HG03097 (cell line): ENCODE data around the gene C6orf136.

Experiments
- ATAC-seq: cut with Tn5 transposase; IDR thresholded peaks from one replicate; pipeline ENCODE4 v1.9.1; 2021; ENCODE audit not compliant: unreplicated experiment, low FRiP score

Gene C6orf136

GRCh38 chr6:30615219-30615957 lies 31.5 kb upstream of the C6orf136 start:
- ATAC-seq = no peak

GRCh38 chr6:30615958-30616810 lies 30.7 kb upstream of the C6orf136 start:
- no peak for ATAC-seq

- ATAC-seq = peak; percentile 76
Observed at GRCh38 chr6:30616811-30617564, 29.9 kb upstream of the C6orf136 start, which contains the start of gene PPP1R10. TSS of gene PPP1R10 (minus strand) at chr6:30617243. CDS start at chr6:30609944, 7,299 bp downstream.

GRCh38 chr6:30617565-30618269 lies 29.2 kb upstream of the C6orf136 start, which contains the start of gene MRPS18B:
TSS of gene MRPS18B (plus strand) at chr6:30617840. CDS start at chr6:30617866, 26 bp downstream.
- peak; percentile 69 for ATAC-seq

- ATAC-seq = no peak
Observed at GRCh38 chr6:30618270-30618797, 28.6 kb upstream of the C6orf136 start.

GRCh38 chr6:30619561-30619960 lies 27.4 kb upstream of the C6orf136 start:
- no peak for ATAC-seq

- no peak for ATAC-seq
Observed at GRCh38 chr6:30625511-30625910, 21.4 kb upstream of the C6orf136 start.

- ATAC-seq = peak; percentile 72
Observed at GRCh38 chr6:30626484-30627366, 20.2 kb upstream of the C6orf136 start, which contains the start of gene ATAT1. TSS of gene ATAT1 (plus strand) at chr6:30626874.

GRCh38 chr6:30635834-30636233 lies 11.1 kb upstream of the C6orf136 start:
- ATAC-seq = no peak

GRCh38 chr6:30640481-30640880 lies 6.5 kb upstream of the C6orf136 start:
- ATAC-seq = no peak

- ATAC-seq = no peak
Observed at GRCh38 chr6:30641048-30641447, 5.9 kb upstream of the C6orf136 start.

- no peak for ATAC-seq
Observed at GRCh38 chr6:30643656-30644055, 3.3 kb upstream of the C6orf136 start.

GRCh38 chr6:30644769-30645168 lies 2.2 kb upstream of the C6orf136 start:
- no peak for ATAC-seq

- ATAC-seq = no peak
Observed at GRCh38 chr6:30645989-30646388, 944 bp upstream of the C6orf136 start.

GRCh38 chr6:30647242-30648116 lies 546 bp downstream of the C6orf136 start:
- peak; percentile 55 for ATAC-seq

GRCh38 chr6:30651143-30651542 lies 4.2 kb downstream of the C6orf136 start:
- ATAC-seq = no peak

- ATAC-seq = no peak
Observed at GRCh38 chr6:30654798-30655742, 8.1 kb downstream of the C6orf136 start.
